ENCODE results near the gene EIF4A2. TPM values are rescaled to one million over a fixed set of nuclear protein-coding genes. Genes with fewer than 3 reads are reported as not detected.

Gene EIF4A2
- total RNA-seq, 1 experiment from 2014 or later: 446 TPM

- ChIA-PET CTCF (interaction anchor here (0.6 to 2.8 kb wide), 5 partner anchors 96 to 1115 kb away, joined by 3 to 14 read pairs (median 6); no protein-coding TSS in a partner anchor), POLR2A (ENCODE audit: unreplicated experiment) (interaction anchor here (0.6 to 0.7 kb wide), 2 partner anchors 29 to 956 kb away, joined by 4 to 19 read pairs; partner anchors contain the start of gene EIF4A2)
- Histone ChIP-seq H2AFZ (peak overlapping the region; percentile 83; the same call in 1 of the 2 replicates), H3K79me2 (ENCODE audit: low read depth) (no peaks in the 10 kb centered on the region), H3K27me3 (ENCODE audit: insufficient read depth, low read depth) (no peaks in the 10 kb centered on the region), H3K27ac (peak overlapping the region; percentile 91), H3K4me1 (replicated peaks; ENCODE audit: insufficient read depth) (peaks cover 31% of the 10 kb centered on the region), H3K4me2 (peak overlapping the region; percentile 82), H3K9me2 (ENCODE audit: insufficient read depth) (no peaks in the 10 kb centered on the region), H3K4me3 (peak overlapping the region; percentile 46; the same call in 1 of the 2 replicates), H4K20me1 (ENCODE audit: insufficient read depth) (no peaks in the 10 kb centered on the region), H3K36me3 (ENCODE audit: low read depth) (no peaks in the 10 kb centered on the region), H3K9me3 (ENCODE audit: insufficient read depth, low read depth) (no peaks in the 10 kb centered on the region), H3F3A (ENCODE audit: insufficient read depth, low read depth) (peaks cover 14% of the 10 kb centered on the region)
- DNase-seq: no peak
- no TSS peak for BruUV-seq (replicated peaks)
- TF ChIP-seq EZH2 (IDR thresholded peaks at IDR 0.05; ENCODE audit: low read depth): no peak
- TF ChIP-seq, protein P1, sequence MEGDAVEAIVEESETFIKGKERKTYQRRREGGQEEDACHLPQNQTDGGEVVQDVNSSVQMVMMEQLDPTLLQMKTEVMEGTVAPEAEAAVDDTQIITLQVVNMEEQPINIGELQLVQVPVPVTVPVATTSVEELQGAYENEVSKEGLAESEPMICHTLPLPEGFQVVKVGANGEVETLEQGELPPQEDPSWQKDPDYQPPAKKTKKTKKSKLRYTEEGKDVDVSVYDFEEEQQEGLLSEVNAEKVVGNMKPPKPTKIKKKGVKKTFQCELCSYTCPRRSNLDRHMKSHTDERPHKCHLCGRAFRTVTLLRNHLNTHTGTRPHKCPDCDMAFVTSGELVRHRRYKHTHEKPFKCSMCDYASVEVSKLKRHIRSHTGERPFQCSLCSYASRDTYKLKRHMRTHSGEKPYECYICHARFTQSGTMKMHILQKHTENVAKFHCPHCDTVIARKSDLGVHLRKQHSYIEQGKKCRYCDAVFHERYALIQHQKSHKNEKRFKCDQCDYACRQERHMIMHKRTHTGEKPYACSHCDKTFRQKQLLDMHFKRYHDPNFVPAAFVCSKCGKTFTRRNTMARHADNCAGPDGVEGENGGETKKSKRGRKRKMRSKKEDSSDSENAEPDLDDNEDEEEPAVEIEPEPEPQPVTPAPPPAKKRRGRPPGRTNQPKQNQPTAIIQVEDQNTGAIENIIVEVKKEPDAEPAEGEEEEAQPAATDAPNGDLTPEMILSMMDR (conservative IDR thresholded peaks at IDR 0.05): no peak
- intact Hi-C loops (cut with micrococcal nuclease; ENCODE audit: unreplicated experiment): loop anchor here (5.0 kb wide), 2 partner anchors 187 to 497 kb away; partner anchors contain the start of gene TBCCD1
Measured at GRCh38 chr3:186754006-186754405, 29.4 kb upstream of the EIF4A2 start.

DNA sequence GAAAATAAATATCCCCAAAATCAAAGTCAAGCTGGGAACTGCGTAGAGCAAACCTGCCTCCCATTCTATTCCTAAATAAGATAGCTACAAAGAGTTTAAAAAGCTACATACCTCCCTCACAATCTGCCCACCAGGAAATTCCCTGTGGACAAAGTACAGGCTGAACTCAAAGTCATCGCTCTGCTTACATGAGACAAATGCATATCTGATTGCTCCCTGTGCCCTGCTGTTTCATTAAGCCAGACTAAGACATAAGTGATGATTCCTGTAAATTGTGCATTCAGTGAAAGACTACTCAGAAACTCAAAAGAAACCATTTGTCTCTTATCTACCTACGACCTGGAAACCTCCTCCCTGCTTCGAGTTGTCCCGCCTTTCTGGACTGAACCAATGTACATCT is 28.5 kb upstream of the EIF4A2 start:
- intact Hi-C loops (cut with micrococcal nuclease; ENCODE audit: unreplicated experiment): loop anchor here (5.0 kb wide), 2 partner anchors 188 to 498 kb away; partner anchors contain the start of gene TBCCD1
- no peak overlapping the region for H3K4me2 ChIP-seq
- H3K4me1 ChIP-seq (replicated peaks; ENCODE audit: insufficient read depth): peaks cover 39% of the 10 kb centered on the region
- H3K27ac ChIP-seq: no peak overlapping the region
- BruUV-seq (replicated peaks): no TSS peak
- no peaks in the 10 kb centered on the region for H3K79me2 ChIP-seq (ENCODE audit: low read depth)
- H4K20me1 ChIP-seq (ENCODE audit: insufficient read depth): no peaks in the 10 kb centered on the region
- peaks cover 19% of the 10 kb centered on the region for H3F3A ChIP-seq (ENCODE audit: insufficient read depth, low read depth)
- no peak for DNase-seq
- TF ChIP-seq EZH2 (IDR thresholded peaks at IDR 0.05; ENCODE audit: low read depth): no peak
- TF ChIP-seq, protein P1 (conservative IDR thresholded peaks at IDR 0.05): no peak
- H3K9me2 ChIP-seq (ENCODE audit: insufficient read depth): no peaks in the 10 kb centered on the region
- no peaks in the 10 kb centered on the region for H3K36me3 ChIP-seq (ENCODE audit: low read depth)
- POLR2A ChIA-PET (ENCODE audit: unreplicated experiment): interaction anchor here (0.6 kb wide), 1 partner anchor 33 kb away, joined by 7 read pairs; no protein-coding TSS in a partner anchor
- CTCF ChIA-PET: interaction anchor here (0.6 kb wide), 1 partner anchor 33 kb away, joined by 20 read pairs; no protein-coding TSS in a partner anchor
- no peaks in the 10 kb centered on the region for H3K27me3 ChIP-seq (ENCODE audit: insufficient read depth, low read depth)
- H3K4me3 ChIP-seq: no peak overlapping the region
- H3K9me3 ChIP-seq (ENCODE audit: insufficient read depth, low read depth): no peaks in the 10 kb centered on the region
- H2AFZ ChIP-seq: no peak overlapping the region

DNA sequence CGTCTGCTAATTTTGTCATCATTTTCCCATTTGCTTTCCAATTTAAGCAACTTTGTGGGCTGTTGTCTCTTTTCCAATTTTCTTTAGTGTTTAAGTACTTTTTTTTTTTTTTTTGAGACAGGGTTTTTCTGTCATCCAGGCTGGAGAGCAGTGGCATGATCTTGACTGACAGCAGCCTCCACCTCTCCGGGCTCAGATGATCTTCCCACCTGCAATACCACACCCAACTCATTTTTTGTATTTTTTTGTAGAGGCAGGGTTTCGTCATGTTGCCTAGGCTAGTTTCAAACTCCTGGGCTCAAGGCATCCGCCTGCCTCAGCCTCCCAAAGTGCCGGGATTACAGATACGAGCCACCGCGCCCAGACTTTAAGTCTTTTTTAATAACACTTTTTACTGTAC is 26.2 kb upstream of the EIF4A2 start:
- Histone ChIP-seq H3K79me2 (ENCODE audit: low read depth) (no peaks in the 10 kb centered on the region), H3K4me1 (replicated peaks; ENCODE audit: insufficient read depth) (peaks cover 44% of the 10 kb centered on the region), H3K9me3 (ENCODE audit: insufficient read depth, low read depth) (no peaks in the 10 kb centered on the region), H4K20me1 (ENCODE audit: insufficient read depth) (no peaks in the 10 kb centered on the region), H3K27me3 (ENCODE audit: insufficient read depth, low read depth) (no peaks in the 10 kb centered on the region), H3K4me3 (no peak overlapping the region), H3F3A (ENCODE audit: insufficient read depth, low read depth) (peaks cover 31% of the 10 kb centered on the region), H3K36me3 (ENCODE audit: low read depth) (no peaks in the 10 kb centered on the region), H3K27ac (no peak overlapping the region), H3K9me2 (ENCODE audit: insufficient read depth) (no peaks in the 10 kb centered on the region), H2AFZ (no peak overlapping the region), H3K4me2 (no peak overlapping the region)
- intact Hi-C loops (cut with micrococcal nuclease; ENCODE audit: unreplicated experiment): no loop called here
- TF ChIP-seq, protein P1 (conservative IDR thresholded peaks at IDR 0.05): no peak
- TF ChIP-seq EZH2 (IDR thresholded peaks at IDR 0.05; ENCODE audit: low read depth): no peak
- DNase-seq: no peak
- ChIA-PET POLR2A (ENCODE audit: unreplicated experiment) (no interaction called here), CTCF (interaction anchor here (0.7 to 0.8 kb wide), 2 partner anchors 140 to 233 kb away, joined by 3 to 5 read pairs; no protein-coding TSS in a partner anchor)
- BruUV-seq (replicated peaks): no TSS peak
